ENCODE measurements around the gene DPEP1. TPM values are rescaled to one million over a fixed set of nuclear protein-coding genes. Genes with fewer than 3 reads are reported as not detected.

Gene DPEP1
- total and polyA plus RNA-seq, 2 donors from 2014 or later = 24.2 to 433 TPM

DNA sequence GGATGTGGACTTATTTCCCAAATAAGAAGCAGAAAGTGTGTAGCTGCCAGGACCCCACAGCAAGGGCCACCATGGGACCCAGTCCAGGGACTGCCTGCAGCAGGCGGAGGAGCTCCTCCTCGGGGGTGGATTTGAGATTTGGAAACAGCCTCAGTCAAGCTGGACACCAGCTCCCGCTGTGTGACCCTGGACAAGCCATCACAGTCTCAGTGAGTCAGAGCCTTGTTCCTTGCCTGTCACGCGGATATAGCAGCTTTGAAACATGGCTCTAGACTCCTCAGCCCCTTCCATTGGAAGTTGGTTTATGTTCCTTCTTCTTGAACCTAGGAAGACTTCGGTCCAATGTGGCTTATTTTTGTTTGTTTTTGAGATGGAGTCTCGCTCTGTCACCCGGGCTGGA is 12.5 kb upstream of the DPEP1 start:
- Histone ChIP-seq H3K9ac (ENCODE audit: low read length in 3 of 3) (no peak overlapping the region), H3K27me3 (ENCODE audit: control insufficient read depth, insufficient read depth, low read length) (no peaks in the 10 kb centered on the region), H3K4me3 (ENCODE audit: low read length in 3 of 3) (no peak overlapping the region), H3K27ac (ENCODE audit: low read depth in 2 of 2, low read length in 2 of 2) (no peak overlapping the region), H3K4me1 (ENCODE audit: control insufficient read depth in 2 of 3, insufficient read depth in 2 of 3, low read depth in 1 of 3, low read length in 3 of 3) (peaks cover 0 to 10% (median 6%) of the 10 kb centered on the region in 3 donors), H3K9me3 (ENCODE audit: control insufficient read depth in 2 of 3, insufficient read depth in 1 of 3, low read length in 3 of 3) (no peaks in the 10 kb centered on the region), H3K36me3 (ENCODE audit: control insufficient read depth in 2 of 3, insufficient read depth in 3 of 3, low read length in 3 of 3) (no peaks in the 10 kb centered on the region)
- no peak for DNase-seq
- FAIRE-seq = no peak
- intact Hi-C loops (cut with DNase I) = no loop called here
- TF ChIP-seq CTCF (IDR thresholded peaks at IDR 0.05; ENCODE audit: borderline replicate concordance, extremely low read depth, insufficient read depth) = no peak

DNA sequence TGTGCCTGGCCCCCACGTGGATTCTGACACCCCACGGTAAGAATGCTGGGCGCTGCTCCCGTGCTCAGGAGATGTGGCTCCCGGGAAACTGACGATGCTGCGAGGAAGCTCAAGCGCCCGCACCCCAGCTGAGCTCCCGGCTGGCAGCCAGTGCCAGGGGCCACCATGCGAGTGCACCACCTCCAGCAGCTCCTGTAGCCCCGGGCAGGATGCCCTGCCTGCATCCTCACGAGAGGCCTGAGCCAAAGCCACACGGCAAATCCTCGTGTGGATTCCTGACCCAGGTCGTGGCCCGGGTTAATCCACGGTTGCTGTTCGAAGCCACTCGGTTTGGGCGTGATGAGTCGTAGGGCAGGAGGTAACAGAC is 11.6 kb upstream of the DPEP1 start:
- H3K4me1 ChIP-seq (ENCODE audit: control insufficient read depth in 2 of 3, insufficient read depth in 2 of 3, low read depth in 1 of 3, low read length in 3 of 3) = peaks cover 0 to 10% (median 6%) of the 10 kb centered on the region in 3 donors
- no peaks in the 10 kb centered on the region for H3K27me3 ChIP-seq (ENCODE audit: control insufficient read depth, insufficient read depth, low read length)
- no peaks in the 10 kb centered on the region for H3K36me3 ChIP-seq (ENCODE audit: control insufficient read depth in 2 of 3, insufficient read depth in 3 of 3, low read length in 3 of 3)
- no peaks in the 10 kb centered on the region for H3K9me3 ChIP-seq (ENCODE audit: control insufficient read depth in 2 of 3, insufficient read depth in 1 of 3, low read length in 3 of 3)
- H3K4me3 ChIP-seq (ENCODE audit: low read length in 3 of 3) = no peak overlapping the region
- FAIRE-seq = no peak
- TF ChIP-seq CTCF (IDR thresholded peaks at IDR 0.05; ENCODE audit: borderline replicate concordance, extremely low read depth, insufficient read depth) = no peak
- H3K27ac ChIP-seq (ENCODE audit: low read depth in 2 of 2, low read length in 2 of 2) = no peak overlapping the region
- intact Hi-C loops (cut with DNase I) = no loop called here
- DNase-seq = no peak
- H3K9ac ChIP-seq (ENCODE audit: low read length in 3 of 3) = no peak overlapping the region

- H3K9me3 ChIP-seq (ENCODE audit: control insufficient read depth in 2 of 3, insufficient read depth in 1 of 3, low read length in 3 of 3) = no peaks in the 10 kb centered on the region
- peaks cover 0 to 10% (median 6%) of the 10 kb centered on the region in 3 donors for H3K4me1 ChIP-seq (ENCODE audit: control insufficient read depth in 2 of 3, insufficient read depth in 2 of 3, low read depth in 1 of 3, low read length in 3 of 3)
- H3K36me3 ChIP-seq (ENCODE audit: control insufficient read depth in 2 of 3, insufficient read depth in 3 of 3, low read length in 3 of 3) = no peaks in the 10 kb centered on the region
- peak overlapping the region in 1 of 2 donors; percentile 3 for H3K27ac ChIP-seq (ENCODE audit: low read depth in 2 of 2, low read length in 2 of 2)
- no peak overlapping the region for H3K9ac ChIP-seq (ENCODE audit: low read length in 3 of 3)
- no peak for TF ChIP-seq CTCF (IDR thresholded peaks at IDR 0.05; ENCODE audit: borderline replicate concordance, extremely low read depth, insufficient read depth)
- no peak for FAIRE-seq
- peak in 4 of 5 donors; percentile 97 to 99 (median 98) for DNase-seq
- intact Hi-C loops (cut with DNase I) = no loop called here
- H3K27me3 ChIP-seq (ENCODE audit: control insufficient read depth, insufficient read depth, low read length) = no peaks in the 10 kb centered on the region
- no peak overlapping the region for H3K4me3 ChIP-seq (ENCODE audit: low read length in 3 of 3)
These were observed 11.0 kb upstream of the DPEP1 start for GRCh38 chr16:89602273-89602951.
